ENCODE data around the gene ZBTB24. TPM values are rescaled to one million over a fixed set of nuclear protein-coding genes. Genes with fewer than 3 reads are reported as not detected.
"Not testable (repeated sequence)": the region's sequence is repeated elsewhere in the genome, so short reads cannot be mapped to it uniquely, and the experiment has no call there.

Gene ZBTB24
- total RNA-seq, 1 donor from 2014 or later, result 10.2 TPM

- no peaks in the 10 kb centered on the region for H3K36me3 ChIP-seq
- intact Hi-C loops (cut with DNase I), result no loop called here
- no peaks in the 10 kb centered on the region for H3K27me3 ChIP-seq
- no peak for DNase-seq (ENCODE audit: low spot score in 2 of 2)
- H3K4me1 ChIP-seq, result no peaks in the 10 kb centered on the region
- no peaks in the 10 kb centered on the region for H3K9me3 ChIP-seq
- TF ChIP-seq, protein P1, sequence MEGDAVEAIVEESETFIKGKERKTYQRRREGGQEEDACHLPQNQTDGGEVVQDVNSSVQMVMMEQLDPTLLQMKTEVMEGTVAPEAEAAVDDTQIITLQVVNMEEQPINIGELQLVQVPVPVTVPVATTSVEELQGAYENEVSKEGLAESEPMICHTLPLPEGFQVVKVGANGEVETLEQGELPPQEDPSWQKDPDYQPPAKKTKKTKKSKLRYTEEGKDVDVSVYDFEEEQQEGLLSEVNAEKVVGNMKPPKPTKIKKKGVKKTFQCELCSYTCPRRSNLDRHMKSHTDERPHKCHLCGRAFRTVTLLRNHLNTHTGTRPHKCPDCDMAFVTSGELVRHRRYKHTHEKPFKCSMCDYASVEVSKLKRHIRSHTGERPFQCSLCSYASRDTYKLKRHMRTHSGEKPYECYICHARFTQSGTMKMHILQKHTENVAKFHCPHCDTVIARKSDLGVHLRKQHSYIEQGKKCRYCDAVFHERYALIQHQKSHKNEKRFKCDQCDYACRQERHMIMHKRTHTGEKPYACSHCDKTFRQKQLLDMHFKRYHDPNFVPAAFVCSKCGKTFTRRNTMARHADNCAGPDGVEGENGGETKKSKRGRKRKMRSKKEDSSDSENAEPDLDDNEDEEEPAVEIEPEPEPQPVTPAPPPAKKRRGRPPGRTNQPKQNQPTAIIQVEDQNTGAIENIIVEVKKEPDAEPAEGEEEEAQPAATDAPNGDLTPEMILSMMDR (IDR thresholded peaks at IDR 0.05), result no peak
- H3K27ac ChIP-seq, result no peak overlapping the region
- H3K4me3 ChIP-seq, result no peak overlapping the region
Observed at GRCh38 chr6:109523478-109523877, 40.5 kb upstream of the ZBTB24 start.

DNA sequence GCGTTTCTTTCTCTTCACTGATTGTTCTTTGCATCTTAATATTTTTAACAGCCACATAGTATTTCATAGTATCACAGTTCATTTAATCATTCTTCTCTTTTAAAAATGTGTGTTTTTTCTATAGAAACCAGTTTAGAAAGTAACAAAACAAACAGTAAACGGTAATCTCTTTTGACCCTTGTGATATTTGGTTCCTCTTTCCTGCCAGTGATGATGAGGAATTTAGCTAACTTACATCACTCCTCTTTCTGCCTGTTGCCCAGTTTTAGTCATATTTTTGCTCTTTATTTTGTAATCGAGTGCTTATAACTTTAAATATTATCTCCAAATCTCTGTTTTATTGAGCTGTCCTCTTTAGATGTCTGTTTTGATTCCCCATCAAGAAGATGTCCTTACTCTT lies 38.1 kb upstream of the ZBTB24 start:
- H3K4me1 ChIP-seq, result no peaks in the 10 kb centered on the region
- no peak for DNase-seq (ENCODE audit: low spot score in 2 of 2)
- no peak overlapping the region for H3K4me3 ChIP-seq
- no peak overlapping the region for H3K27ac ChIP-seq
- H3K27me3 ChIP-seq, result no peaks in the 10 kb centered on the region
- H3K36me3 ChIP-seq, result no peaks in the 10 kb centered on the region
- intact Hi-C loops (cut with DNase I), result no loop called here
- no peaks in the 10 kb centered on the region for H3K9me3 ChIP-seq
- TF ChIP-seq, protein P1 (IDR thresholded peaks at IDR 0.05), result no peak

DNA sequence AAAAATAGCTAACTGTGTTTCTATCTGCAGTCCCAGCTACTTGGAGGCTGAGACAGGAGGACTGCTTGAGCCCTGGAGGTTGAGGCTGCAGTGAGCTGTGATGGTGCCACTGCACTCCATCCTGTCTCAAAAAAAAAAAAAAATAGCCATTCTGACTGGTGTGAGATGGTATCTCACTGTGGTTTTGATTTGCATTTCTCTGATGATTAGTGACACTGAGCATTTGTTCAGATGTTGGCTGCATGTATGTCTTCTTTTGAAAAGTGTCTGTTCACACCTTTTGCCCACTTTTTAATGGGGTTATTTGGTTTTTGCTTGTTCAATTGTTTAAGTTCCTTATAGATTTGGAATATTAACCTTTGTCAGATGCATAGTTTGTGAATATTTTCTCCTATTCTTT lies 36.6 kb upstream of the ZBTB24 start:
- DNase-seq (ENCODE audit: low spot score in 2 of 2); intact Hi-C loops (cut with DNase I); H3K4me1 ChIP-seq; H3K9me3 ChIP-seq; H3K4me3 ChIP-seq; H3K27me3 ChIP-seq; H3K36me3 ChIP-seq; H3K27ac ChIP-seq: not testable (repeated sequence)

DNA sequence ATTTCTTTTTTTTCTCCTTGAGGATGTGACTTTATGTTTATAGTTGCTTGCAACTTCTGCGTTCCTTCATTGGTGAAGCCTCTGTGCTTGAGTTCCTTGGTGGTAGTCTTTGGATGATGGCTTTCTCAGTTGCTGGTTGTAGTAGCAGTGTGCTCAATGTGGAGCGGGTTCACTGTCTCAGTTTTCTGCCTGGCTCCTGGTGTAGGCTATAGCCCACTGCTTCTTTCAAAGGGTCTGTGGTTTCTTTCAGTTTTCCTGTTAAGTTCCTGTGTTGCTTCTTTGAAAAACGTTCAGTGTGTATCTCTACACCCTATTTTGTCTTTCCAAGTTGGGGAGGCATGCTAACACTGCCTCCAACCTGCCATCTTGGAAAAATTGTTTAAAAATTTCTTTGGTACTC lies 33.9 kb upstream of the ZBTB24 start:
- Histone ChIP-seq H3K36me3 (no peaks in the 10 kb centered on the region), H3K27me3 (no peaks in the 10 kb centered on the region), H3K4me3 (no peak overlapping the region), H3K9me3 (no peaks in the 10 kb centered on the region), H3K4me1 (no peaks in the 10 kb centered on the region), H3K27ac (no peak overlapping the region)
- intact Hi-C loops (cut with DNase I), result no loop called here
- DNase-seq (ENCODE audit: low spot score in 2 of 2), result no peak
- TF ChIP-seq, protein P1 (IDR thresholded peaks at IDR 0.05), result no peak

DNA sequence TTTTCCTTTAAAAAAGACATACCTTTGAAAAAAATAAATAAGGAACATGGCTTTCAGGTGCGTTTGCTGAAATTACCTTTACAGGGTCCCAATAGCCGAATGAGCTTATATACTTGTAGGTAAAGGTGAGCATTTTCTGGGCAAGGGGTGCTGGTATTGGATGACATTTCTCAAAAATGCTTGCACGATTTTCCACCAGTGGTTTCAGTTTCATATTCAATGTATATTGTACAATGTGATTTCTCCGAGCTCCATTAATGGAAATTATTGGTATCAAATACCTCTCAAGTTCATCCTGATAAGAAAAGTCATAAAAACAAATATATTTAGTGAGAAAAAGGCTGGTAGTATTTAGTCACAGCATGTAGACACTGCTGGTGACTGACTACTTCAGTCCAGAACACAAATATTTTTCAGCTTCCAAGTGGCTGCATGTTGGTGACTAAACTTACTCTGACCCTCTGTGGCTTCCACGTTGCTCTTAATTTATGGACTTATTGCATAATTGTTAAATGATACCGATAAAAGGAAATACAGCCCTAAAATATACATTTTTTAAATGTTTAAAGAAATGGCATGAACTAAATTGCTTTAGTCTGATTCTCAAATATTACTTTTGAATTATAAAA lies 32.9 kb upstream of the ZBTB24 start:
- no peaks in the 10 kb centered on the region for H3K27me3 ChIP-seq
- H3K4me1 ChIP-seq, result no peaks in the 10 kb centered on the region
- TF ChIP-seq, protein P1 (IDR thresholded peaks at IDR 0.05), result no peak
- H3K4me3 ChIP-seq, result no peak overlapping the region
- intact Hi-C loops (cut with DNase I), result no loop called here
- no peaks in the 10 kb centered on the region for H3K36me3 ChIP-seq
- no peak for DNase-seq (ENCODE audit: low spot score in 2 of 2)
- no peak overlapping the region for H3K27ac ChIP-seq
- H3K9me3 ChIP-seq, result no peaks in the 10 kb centered on the region

GRCh38 chr6:109514946-109515345 lies 31.9 kb upstream of the ZBTB24 start:
- DNase-seq (ENCODE audit: low spot score in 2 of 2), result no peak
- Histone ChIP-seq H3K4me1 (no peaks in the 10 kb centered on the region), H3K4me3 (no peak overlapping the region), H3K9me3 (no peaks in the 10 kb centered on the region), H3K27me3 (no peaks in the 10 kb centered on the region), H3K27ac (no peak overlapping the region), H3K36me3 (no peaks in the 10 kb centered on the region)
- TF ChIP-seq, protein P1 (IDR thresholded peaks at IDR 0.05), result no peak
- intact Hi-C loops (cut with DNase I), result no loop called here

Data from ascending aorta (tissue), 2 donors.